Caco-2 (cell line): ENCODE measurements around the gene SIDT1. TPM values are rescaled to one million over a fixed set of nuclear protein-coding genes. Genes with fewer than 3 reads are reported as not detected.

Source experiments
- Bru-seq: library from RNA; stranded (reverse); fragments of 400-500 nt; gene quantifications from one replicate; lab custom pipeline; 2021; lab: Mats Ljungman, UMichigan
- BruChase-seq, 2 experiments: library from RNA; stranded (reverse); fragments of 400-500 nt; gene quantifications; one replicate each; lab custom pipeline; 2021; lab: Mats Ljungman, UMichigan
- BruUV-seq: library from RNA; stranded (reverse); fragments of 400-500 nt; replicated peaks from 2 replicates; lab custom pipeline; 2021; lab: Mats Ljungman, UMichigan
- CTCF ChIA-PET: fragments of 300-600 bp; sonication (Branson Sonifier 250); formaldehyde crosslinking; loops from one replicate; lab custom pipeline; 2022; ENCODE audit warnings: antibody characterized with exemption; lab: Charles Lee
- POLR2A ChIA-PET: fragments of 300-600 bp; sonication (Branson Sonifier 250); formaldehyde crosslinking; loops from one replicate; lab custom pipeline; 2022; ENCODE audit warnings: antibody characterized with exemption; lab: Charles Lee
- DNase-seq, 2 experiments: peaks; one replicate each; pipeline versions ENCODE4 v3.0.0 to v3.0.0-alpha.2; 2020 to 2022
- H3K27me3 ChIP-seq: replicated peaks from 2 replicates; pipeline ENCODE4 v1.6.0; 2011; ENCODE audit warnings: low read length; ENCODE audit not compliant: control insufficient read depth, insufficient read depth
- H3K36me3 ChIP-seq: 2 replicates; pipeline ENCODE4 v1.5.1; 2011; ENCODE audit warnings: low read length; ENCODE audit not compliant: control insufficient read depth, insufficient read depth
- H3K4me1 ChIP-seq: fragments of 250-450 bp; sonication (Bioruptor Pico); 2 replicates; pipeline ENCODE4 v1.5.1; 2020; ENCODE audit warnings: mild to moderate bottlenecking
- H3K4me3 ChIP-seq: 2 replicates; pipeline ENCODE4 v1.5.1; 2011; ENCODE audit warnings: low read depth, mild to moderate bottlenecking, control low read depth, low read length
- H3K9me3 ChIP-seq: fragments of 250-450 bp; sonication (Bioruptor Pico); 2 replicates; pipeline ENCODE4 v1.5.1; 2020; ENCODE audit warnings: mild to moderate bottlenecking, moderate library complexity
- H3K27ac Mint-ChIP-seq: one replicate; pipeline ENCODE4 v1.8.0; 2022; ENCODE audit warnings: mixed read lengths; ENCODE audit not compliant: unreplicated experiment
- H3K27me3 Mint-ChIP-seq: one replicate; pipeline ENCODE4 v1.8.0; 2022; ENCODE audit warnings: mixed read lengths; ENCODE audit not compliant: insufficient read depth, unreplicated experiment
- H3K36me3 Mint-ChIP-seq: one replicate; pipeline ENCODE4 v1.8.0; 2022; ENCODE audit warnings: mild to moderate bottlenecking, mixed read lengths; ENCODE audit not compliant: insufficient read depth, unreplicated experiment
- H3K4me1 Mint-ChIP-seq: one replicate; pipeline ENCODE4 v1.8.0; 2022; ENCODE audit warnings: low read depth, mixed read lengths; ENCODE audit not compliant: unreplicated experiment
- H3K4me3 Mint-ChIP-seq: one replicate; pipeline ENCODE4 v1.8.0; 2022; ENCODE audit warnings: mild to moderate bottlenecking, moderate library complexity, mixed read lengths; ENCODE audit not compliant: unreplicated experiment
- H3K9me3 Mint-ChIP-seq: one replicate; pipeline ENCODE4 v1.8.0; 2022; ENCODE audit warnings: mixed read lengths; ENCODE audit not compliant: unreplicated experiment
- CTCF ChIP-seq, 2 experiments: fragments of 200-600 bp in 1 of 2; IDR thresholded peaks; 1 replicate in 1 of 2; 2 replicates in 1 of 2; pipeline versions ENCODE4 v1.5.1 to v1.8.0; 2011 to 2022; ENCODE audit warnings: antibody characterized with exemption in 1 of 2, control low read depth in 1 of 2, inconsistent platforms in 1 of 2, low read depth in 1 of 2, low read length in 1 of 2, mild to moderate bottlenecking in 1 of 2, moderate library complexity in 1 of 2; ENCODE audit not compliant: insufficient read depth in 1 of 2, severe bottlenecking in 1 of 2, unreplicated experiment in 1 of 2
- intact Hi-C: fragments of 100-400 bp; cut with micrococcal nuclease; formaldehyde crosslinking; loops from one replicate; pipeline ENCODE4 v1.10.0; 2022; ENCODE audit not compliant: unreplicated experiment
- long read RNA-seq: library from polyadenylated mRNA; stranded (forward); transcript quantifications from one replicate; pipeline ENCODE4 v2.0.0, GENCODE V29; 2022
- total RNA-seq: library from RNA; stranded (reverse); gene quantifications from 2 replicates; pipeline ENCODE4 v1.2.3, GENCODE V29; 2022

Gene SIDT1
- total RNA-seq (0.84 and 1.0 TPM in 2 replicates), Bru-seq, nascent RNA (percentile 33 among the genes with signal in this experiment), BruChase-seq, experiment 1, labeled RNA remaining after a 2-hour chase (percentile 27 among the genes with signal in this experiment), BruChase-seq, experiment 2, labeled RNA remaining after a 6-hour chase (percentile 24 among the genes with signal in this experiment)
- long read RNA-seq, result 0 reads

GRCh38 chr3:113531826-113532697 lies at the start of gene SIDT1:
Gene SIDT1, plus strand, starts transcription at chr3:113532555. Its CDS starts 467 bp downstream, at chr3:113533022.
- Mint-ChIP-seq H3K27me3 (peaks cover 15% of the 10 kb centered on the region), H3K4me3 (peak within 1 kb of the TSS; percentile 82), H3K27ac (peak within 1 kb of the TSS; percentile 43), H3K4me1 (peaks cover 7% of the 10 kb centered on the region), H3K36me3 (no peaks in the 10 kb centered on the region), H3K9me3 (no peaks in the 10 kb centered on the region)
- peak in 1 of 2 experiments; percentile 21 for DNase-seq
- ChIA-PET CTCF (no interaction called here), POLR2A (no interaction called here)
- H3K4me1 ChIP-seq, result no peaks in the 10 kb centered on the region
- no peak for TF ChIP-seq CTCF (IDR thresholded peaks at IDR 0.05; ENCODE audit: insufficient read depth in 1 of 2, low read depth in 1 of 2, low read length in 1 of 2, severe bottlenecking in 1 of 2, unreplicated experiment in 1 of 2)
- peak within 1 kb of the TSS; percentile 57 for H3K4me3 ChIP-seq
- H3K36me3 ChIP-seq, result no peaks in the 10 kb centered on the region
- intact Hi-C loops, result loop anchor here (1.0 kb wide), 1 partner anchor 38 kb away; no protein-coding TSS in a partner anchor
- H3K9me3 ChIP-seq, result no peaks in the 10 kb centered on the region
- 0 out of 2 replicates have a peak, but pooled peaks cover 3% of the 10 kb centered on the region for H3K27me3 ChIP-seq
- no TSS peak for BruUV-seq

- Mint-ChIP-seq H3K4me1 (no peaks in the 10 kb centered on the region), H3K4me3 (no peak overlapping the region), H3K27me3 (no peaks in the 10 kb centered on the region), H3K36me3 (peaks cover 8% of the 10 kb centered on the region), H3K9me3 (no peaks in the 10 kb centered on the region), H3K27ac (no peak overlapping the region)
- TF ChIP-seq CTCF (IDR thresholded peaks at IDR 0.05; ENCODE audit: insufficient read depth in 1 of 2, low read depth in 1 of 2, low read length in 1 of 2, severe bottlenecking in 1 of 2, unreplicated experiment in 1 of 2), result no peak
- intact Hi-C loops, result no loop called here
- no peaks in the 10 kb centered on the region for H3K36me3 ChIP-seq
- ChIA-PET CTCF (no interaction called here), POLR2A (no interaction called here)
- no peak for DNase-seq
- no peaks in the 10 kb centered on the region for H3K9me3 ChIP-seq
- H3K27me3 ChIP-seq, result no peaks in the 10 kb centered on the region
- no TSS peak for BruUV-seq
- no peak overlapping the region for H3K4me3 ChIP-seq
- H3K4me1 ChIP-seq, result no peaks in the 10 kb centered on the region
Measured at GRCh38 chr3:113485161-113485609, 47.2 kb upstream of the SIDT1 start.

- Histone ChIP-seq H3K9me3 (no peaks in the 10 kb centered on the region), H3K4me3 (no peak overlapping the region), H3K4me1 (no peaks in the 10 kb centered on the region), H3K27me3 (no peaks in the 10 kb centered on the region), H3K36me3 (no peaks in the 10 kb centered on the region)
- no peaks in the 10 kb centered on the region for H3K4me1 Mint-ChIP-seq
- peak; percentile 27 to 53 for TF ChIP-seq CTCF (IDR thresholded peaks at IDR 0.05; ENCODE audit: insufficient read depth in 1 of 2, low read depth in 1 of 2, low read length in 1 of 2, severe bottlenecking in 1 of 2, unreplicated experiment in 1 of 2)
- ChIA-PET POLR2A (no interaction called here), CTCF (interaction anchor here (2.3 kb wide), 1 partner anchor 83 kb away, joined by 13 read pairs; no protein-coding TSS in a partner anchor)
- H3K9me3 Mint-ChIP-seq, result no peaks in the 10 kb centered on the region
- no peak overlapping the region for H3K27ac Mint-ChIP-seq
- no TSS peak for BruUV-seq
- peaks cover 5% of the 10 kb centered on the region for H3K36me3 Mint-ChIP-seq
- intact Hi-C loops, result loop anchor here (1.0 kb wide), 5 partner anchors 21 to 131 kb away; no protein-coding TSS in a partner anchor
- no peak overlapping the region for H3K4me3 Mint-ChIP-seq
- DNase-seq, result peak; percentile 41 to 42
- H3K27me3 Mint-ChIP-seq, result no peaks in the 10 kb centered on the region
Measured at GRCh38 chr3:113495035-113495434, 37.3 kb upstream of the SIDT1 start.
